GM12878 (cell line): ENCODE data around the gene VANGL2. TPM values are rescaled to one million over a fixed set of nuclear protein-coding genes. Genes with fewer than 3 reads are reported as not detected.

Experiments
- ATAC-seq: fragments of 200-7000 bp; cut with Tn5 transposase; 3 replicates; pipeline ENCODE4 v1.9.1; 2020; ENCODE audit warnings: mild to moderate bottlenecking, moderate library complexity
- BruUV-seq: library from RNA; stranded (reverse); fragments of 400-500 nt; replicated peaks from 2 replicates; lab custom pipeline; 2021; lab: Mats Ljungman, UMichigan
- CTCF ChIA-PET: fragments of 300-600 bp; sonication (Branson Sonifier 250); formaldehyde crosslinking; extraction: SDS; loops from one replicate; lab custom pipeline; 2021; ENCODE audit warnings: inconsistent platforms; lab: Yijun Ruan, JAX
- POLR2A ChIA-PET: fragments of 350-600 bp; formaldehyde crosslinking; extraction: SDS; loops from one replicate; lab custom pipeline; 2021; ENCODE audit warnings: inconsistent platforms; lab: Charles Lee
- RAD21 ChIA-PET: fragments of 300-600 bp; sonication (Branson Sonifier 250); formaldehyde crosslinking; loops from one replicate; lab custom pipeline; 2023; ENCODE audit warnings: antibody characterized with exemption; ENCODE audit not compliant: unreplicated experiment; lab: Charles Lee
- SMC1A ChIA-PET: fragments of 300-600 bp; sonication (Branson Sonifier 250); formaldehyde crosslinking; loops from one replicate; lab custom pipeline; 2023; ENCODE audit not compliant: unreplicated experiment, uncharacterized antibody; lab: Charles Lee
- DNase-seq: peaks from one replicate; pipeline ENCODE4 v3.0.0-alpha.2; 2011; ENCODE audit warnings: low read depth, low spot score
- FAIRE-seq: peaks from 3 replicates; lab custom pipeline; 2011; peaks lifted over from hg19 to GRCh38; lab: Jason Lieb, UNC
- H2AFZ ChIP-seq: 2 replicates; pipeline ENCODE4 v1.6.0; 2011; ENCODE audit warnings: low read depth, low read length, control low read depth; ENCODE audit not compliant: control insufficient read depth
- H3K27ac ChIP-seq: 2 replicates; pipeline ENCODE4 v1.5.1; 2011; ENCODE audit warnings: control low read depth; ENCODE audit not compliant: control insufficient read depth, insufficient read depth
- H3K27me3 ChIP-seq, 2 experiments: replicated peaks in 1 of 2; 2 replicates each; pipeline versions ENCODE4 v1.6.0 to v1.6.1; 2011; ENCODE audit warnings: low read length in 1 of 2; ENCODE audit not compliant: control insufficient read depth in 2 of 2, insufficient read depth in 2 of 2
- H3K36me3 ChIP-seq, 2 experiments: 2 replicates each; pipeline ENCODE4 v1.5.1; 2011; ENCODE audit warnings: low read length in 1 of 2; ENCODE audit not compliant: control insufficient read depth in 2 of 2, insufficient read depth in 2 of 2
- H3K4me1 ChIP-seq: 2 replicates; pipeline ENCODE4 v1.6.1; 2011; ENCODE audit warnings: mild to moderate bottlenecking, low read length, moderate library complexity, mixed read lengths; ENCODE audit not compliant: control insufficient read depth, insufficient read depth
- H3K4me2 ChIP-seq: 2 replicates; pipeline ENCODE4 v1.6.0; 2011; ENCODE audit warnings: control low read depth; ENCODE audit not compliant: control insufficient read depth, insufficient read depth
- H3K4me3 ChIP-seq: fragments of 200-600 bp; sonication (generic); 2 replicates; pipeline ENCODE4 v1.5.1; 2016
- H3K79me2 ChIP-seq: 2 replicates; pipeline ENCODE4 v1.6.0; 2011; ENCODE audit warnings: low read length; ENCODE audit not compliant: control insufficient read depth, insufficient read depth
- H3K9ac ChIP-seq: 2 replicates; pipeline ENCODE4 v1.8.0; 2011; ENCODE audit warnings: low read length, control low read depth, mixed read lengths; ENCODE audit not compliant: control insufficient read depth, insufficient read depth
- H3K9me3 ChIP-seq: replicated peaks from 3 replicates; pipeline ENCODE4 v1.5.1; 2011; ENCODE audit warnings: mild to moderate bottlenecking, low read length; ENCODE audit not compliant: control insufficient read depth, insufficient read depth
- H4K20me1 ChIP-seq: 2 replicates; pipeline ENCODE4 v1.6.0; 2011; ENCODE audit not compliant: control insufficient read depth, insufficient read depth
- JUND ChIP-seq: IDR thresholded peaks from 2 replicates; pipeline ENCODE4 v1.6.1; 2012; ENCODE audit warnings: low read depth, mild to moderate bottlenecking, low read length, improper control_type of control experiment, moderate library complexity
- MEF2B ChIP-seq: fragments of 450-650 bp; IDR thresholded peaks from 2 replicates; pipeline ENCODE4 v1.6.1; 2018; ENCODE audit warnings: mild to moderate bottlenecking, moderate library complexity; ENCODE audit not compliant: partially characterized antibody, poor library complexity, severe bottlenecking
- NR2C2 ChIP-seq: IDR thresholded peaks from 2 replicates; pipeline ENCODE4 v1.6.1; 2011; ENCODE audit warnings: borderline replicate concordance, low read depth; ENCODE audit not compliant: control insufficient read depth, insufficient read length
- SKIL ChIP-seq: fragments of 450-650 bp; IDR thresholded peaks from 2 replicates; pipeline ENCODE4 v1.6.1; 2017; ENCODE audit warnings: mild to moderate bottlenecking, low read depth, inconsistent platforms; ENCODE audit not compliant: poor library complexity, severe bottlenecking
- ZNF24 ChIP-seq: fragments of 450-650 bp; IDR thresholded peaks from 2 replicates; pipeline ENCODE4 v1.6.1; 2017; ENCODE audit warnings: antibody characterized with exemption, mild to moderate bottlenecking
- ZNF592 ChIP-seq: fragments of 450-650 bp; IDR thresholded peaks from 2 replicates; pipeline ENCODE4 v1.6.1; 2017; ENCODE audit warnings: mild to moderate bottlenecking, moderate library complexity
- WGBS: methylation state at CpG from one replicate; pipeline ENCODE4 v1.1.6; 2016; ENCODE audit warnings: low lambda C conversion rate; ENCODE audit not compliant: insufficient replicate concordance, insufficient coverage; ENCODE audit errors: missing lambda C conversion rate; 5-methylcytosine and 5-hydroxymethylcytosine counted together
- in situ Hi-C: fragments of 300-500 bp; cut with MboI; formaldehyde crosslinking; loops from 9 replicates; pipeline ENCODE4 v1.14.3; 2018; ENCODE audit warnings: mixed read lengths
- intact Hi-C: fragments of 100-400 bp; cut with micrococcal nuclease; formaldehyde crosslinking; loops from one replicate; pipeline ENCODE4 v1.14.2; 2022; ENCODE audit not compliant: unreplicated experiment
- polyA plus RNA-seq, 11 experiments: library from polyadenylated mRNA; depleted of rRNA in 4 of 11; unstranded in 6 of 11; stranded (reverse) in 5 of 11; fragments of >200 nt; fragmentation: Nextera tagmentation in 4 of 11; fragmentation: Illumina TruSeq in 1 of 11; extraction: Ambion mirVana in 4 of 11; extraction: Trizol in 1 of 11; gene quantifications; 1 replicate in 1 of 11; 2 replicates in 10 of 11; pipeline versions ENCODE4 v1.2.1 to v1.2.3, GENCODE V29; 2011 to 2016; ENCODE audit warnings: inconsistent platforms in 2 of 11, missing spikeins in 2 of 11, low read depth in 1 of 11
- total RNA-seq, 4 experiments: library from RNA; depleted of rRNA in 3 of 4; stranded (reverse); fragments of >200 nt in 3 of 4; fragmentation: Illumina TruSeq in 1 of 4; extraction: Trizol in 1 of 4; gene quantifications; 2 replicates each; pipeline versions ENCODE4 v1.2.1 to v1.2.3, GENCODE V29; 2013 to 2021
- TF ChIP-seq, protein P1 (sequence below): fragments of 450-650 bp; IDR thresholded peaks from 2 replicates; pipeline ENCODE4 v1.6.1; 2016; ENCODE audit warnings: mild to moderate bottlenecking, moderate library complexity, borderline replicate concordance

Gene VANGL2
- total and polyA plus RNA-seq, 10 of the 15 experiments (the other 5 are each of a cell fraction or from before 2014, with no cell fraction given) = 0.10 to 5.0 (median 0.27) TPM

DNA sequence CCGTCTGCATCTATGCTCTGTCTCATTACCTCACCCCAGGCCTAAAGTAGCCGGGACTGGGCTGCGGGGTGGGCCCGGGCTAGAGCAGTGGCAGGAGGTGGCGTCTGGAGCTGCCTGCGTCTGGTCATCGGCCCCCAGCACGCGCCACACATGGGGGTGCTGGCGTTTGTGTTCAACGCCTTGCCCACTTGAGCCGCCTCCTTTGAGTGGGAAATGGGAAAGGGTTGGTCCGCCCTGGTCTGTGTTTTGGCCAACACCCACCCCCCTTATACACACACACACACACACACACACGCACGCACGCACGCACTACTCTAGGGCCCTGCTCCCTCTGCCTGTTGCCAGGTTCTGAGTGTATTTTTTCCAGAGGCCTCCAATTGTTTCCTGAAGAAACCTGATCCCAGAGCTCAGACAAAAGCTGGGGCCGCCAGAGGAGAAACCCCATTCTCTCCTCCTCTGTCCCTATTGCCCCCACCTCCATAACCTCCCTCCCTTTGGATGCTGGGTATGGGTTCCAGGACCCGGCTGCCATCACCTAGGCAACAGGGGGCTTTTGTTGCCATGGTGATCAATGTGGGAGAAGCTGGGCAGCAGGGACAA lies 10.1 kb downstream of the VANGL2 start:
- ChIA-PET POLR2A (no interaction called here), CTCF (interaction anchor here (0.5 to 1.2 kb wide), 2 partner anchors 34 to 477 kb away, joined by 3 to 5 read pairs; no protein-coding TSS in a partner anchor), SMC1A (no interaction called here), RAD21 (no interaction called here)
- no peaks in the 10 kb centered on the region for H3K79me2 ChIP-seq
- no peaks in the 10 kb centered on the region for H3K36me3 ChIP-seq
- 57% methylated on average over 19 of the region's 19 CpGs for WGBS
- no peaks in the 10 kb centered on the region; a peak in 1 of 4 replicates for H3K27me3 ChIP-seq
- no peaks in the 10 kb centered on the region for H4K20me1 ChIP-seq
- no peak for TF ChIP-seq NR2C2
- no peak for TF ChIP-seq ZNF24
- no peak for TF ChIP-seq JUND
- TF ChIP-seq SKIL = no peak
- TF ChIP-seq, protein P1, sequence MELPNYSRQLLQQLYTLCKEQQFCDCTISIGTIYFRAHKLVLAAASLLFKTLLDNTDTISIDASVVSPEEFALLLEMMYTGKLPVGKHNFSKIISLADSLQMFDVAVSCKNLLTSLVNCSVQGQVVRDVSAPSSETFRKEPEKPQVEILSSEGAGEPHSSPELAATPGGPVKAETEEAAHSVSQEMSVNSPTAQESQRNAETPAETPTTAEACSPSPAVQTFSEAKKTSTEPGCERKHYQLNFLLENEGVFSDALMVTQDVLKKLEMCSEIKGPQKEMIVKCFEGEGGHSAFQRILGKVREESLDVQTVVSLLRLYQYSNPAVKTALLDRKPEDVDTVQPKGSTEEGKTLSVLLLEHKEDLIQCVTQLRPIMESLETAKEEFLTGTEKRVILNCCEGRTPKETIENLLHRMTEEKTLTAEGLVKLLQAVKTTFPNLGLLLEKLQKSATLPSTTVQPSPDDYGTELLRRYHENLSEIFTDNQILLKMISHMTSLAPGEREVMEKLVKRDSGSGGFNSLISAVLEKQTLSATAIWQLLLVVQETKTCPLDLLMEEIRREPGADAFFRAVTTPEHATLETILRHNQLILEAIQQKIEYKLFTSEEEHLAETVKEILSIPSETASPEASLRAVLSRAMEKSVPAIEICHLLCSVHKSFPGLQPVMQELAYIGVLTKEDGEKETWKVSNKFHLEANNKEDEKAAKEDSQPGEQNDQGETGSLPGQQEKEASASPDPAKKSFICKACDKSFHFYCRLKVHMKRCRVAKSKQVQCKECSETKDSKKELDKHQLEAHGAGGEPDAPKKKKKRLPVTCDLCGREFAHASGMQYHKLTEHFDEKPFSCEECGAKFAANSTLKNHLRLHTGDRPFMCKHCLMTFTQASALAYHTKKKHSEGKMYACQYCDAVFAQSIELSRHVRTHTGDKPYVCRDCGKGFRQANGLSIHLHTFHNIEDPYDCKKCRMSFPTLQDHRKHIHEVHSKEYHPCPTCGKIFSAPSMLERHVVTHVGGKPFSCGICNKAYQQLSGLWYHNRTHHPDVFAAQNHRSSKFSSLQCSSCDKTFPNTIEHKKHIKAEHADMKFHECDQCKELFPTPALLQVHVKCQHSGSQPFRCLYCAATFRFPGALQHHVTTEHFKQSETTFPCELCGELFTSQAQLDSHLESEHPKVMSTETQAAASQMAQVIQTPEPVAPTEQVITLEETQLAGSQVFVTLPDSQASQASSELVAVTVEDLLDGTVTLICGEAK = no peak
- no peak for TF ChIP-seq ZNF592
- no peak for TF ChIP-seq MEF2B
- no peak overlapping the region for H3K4me2 ChIP-seq
- in situ Hi-C loops = loop anchor here (25.0 kb wide), 1 partner anchor 552 kb away; the partner anchor contains the start of gene ITLN2
- no peaks in the 10 kb centered on the region for H3K4me1 ChIP-seq
- FAIRE-seq = no peak
- no peak overlapping the region for H2AFZ ChIP-seq
- no peak overlapping the region for H3K4me3 ChIP-seq
- no peak overlapping the region for H3K9ac ChIP-seq
- no peak for DNase-seq
- no peak overlapping the region for H3K27ac ChIP-seq
- intact Hi-C loops = no loop called here
- ATAC-seq = no peak
- no peaks in the 10 kb centered on the region for H3K9me3 ChIP-seq
- no TSS peak for BruUV-seq
